ENCODE measurements around the gene SGMS1.

SGMS1 gene

DNA sequence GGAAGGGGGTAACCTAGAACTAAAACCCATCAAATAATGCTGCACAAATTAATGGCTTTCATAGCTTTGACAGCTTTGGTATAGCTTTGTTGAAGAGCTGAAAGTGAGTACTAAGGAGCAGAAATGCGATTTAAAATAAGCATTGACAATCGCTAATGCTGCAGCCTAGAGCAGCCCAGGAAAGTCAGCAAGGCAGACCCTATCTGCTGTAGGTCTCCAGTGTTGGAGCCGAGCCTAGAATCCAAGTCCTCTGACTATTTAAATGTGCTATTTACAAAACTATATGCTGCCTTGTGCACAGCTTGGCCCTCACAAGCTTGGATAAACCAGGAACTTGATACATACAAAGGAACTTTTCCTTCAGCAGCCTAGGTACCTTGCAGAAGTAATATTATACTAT, 307.6 kb downstream of the SGMS1 start:
- in situ Hi-C loops (cut with MboI; ENCODE audit: low sequenced_read_pairs): no loop called here

DNA sequence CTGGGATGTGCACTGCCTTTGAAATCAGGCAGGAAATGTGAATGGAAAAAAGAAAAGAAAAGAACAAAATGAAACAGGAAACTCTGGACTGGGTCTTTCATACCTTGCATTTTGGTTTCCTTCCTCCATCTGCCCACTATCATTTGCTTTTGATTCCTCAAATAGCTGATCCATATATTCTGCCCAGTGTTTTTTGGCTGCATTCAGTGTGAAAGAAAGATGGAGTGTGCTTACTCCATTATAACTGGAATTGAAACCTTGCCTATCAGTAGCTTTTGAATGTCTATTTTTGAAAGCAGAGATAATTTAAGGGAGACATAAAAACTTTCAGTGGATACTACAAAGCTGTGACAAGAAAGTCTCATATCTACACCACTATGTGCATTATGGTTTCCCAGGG, 308.3 kb downstream of the SGMS1 start:
- in situ Hi-C loops (cut with MboI; ENCODE audit: low sequenced_read_pairs): no loop called here

DNA sequence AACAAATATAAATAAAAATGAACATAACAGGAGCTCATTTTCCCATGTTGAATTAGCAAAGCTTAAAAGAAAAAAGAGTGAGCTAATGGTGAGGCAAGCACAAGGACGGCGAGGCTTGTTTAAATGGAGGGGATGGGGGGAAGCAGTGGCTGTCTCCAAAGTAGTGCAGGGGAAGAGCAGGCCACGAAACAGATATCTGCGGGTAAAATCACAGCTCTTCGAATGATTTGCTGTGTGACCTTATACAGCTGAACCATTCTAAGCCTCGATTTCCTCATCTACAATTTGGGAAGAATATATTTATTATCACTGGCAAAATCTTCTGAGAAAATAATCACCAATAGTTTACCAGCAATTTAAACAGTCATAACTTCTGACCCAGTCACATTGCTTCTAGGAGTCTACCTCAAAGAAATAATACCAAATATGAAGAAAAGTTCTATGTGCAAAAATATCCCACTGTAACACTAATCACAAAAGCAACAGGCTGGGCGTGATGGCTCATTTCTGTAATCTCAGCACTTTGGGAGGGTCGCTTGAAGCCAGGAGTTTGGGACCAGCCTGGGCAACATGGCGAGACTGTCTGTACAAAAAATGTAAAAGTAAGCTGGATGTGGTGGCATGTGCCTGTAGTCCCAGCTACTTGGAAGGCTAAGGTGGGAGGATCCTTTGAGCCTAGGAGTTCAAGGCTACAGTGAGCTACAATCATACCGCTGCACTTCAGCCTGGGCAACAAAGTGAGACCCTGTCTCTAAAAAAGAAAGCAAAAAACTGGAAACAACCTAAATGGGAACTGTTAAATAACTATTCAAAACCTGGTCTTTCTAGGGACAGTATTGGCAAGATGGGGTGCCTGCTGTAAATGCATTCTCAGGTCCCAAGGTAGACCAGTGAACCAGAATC, 309.3 kb downstream of the SGMS1 start:
- in situ Hi-C loops (cut with MboI; ENCODE audit: low sequenced_read_pairs): no loop called here

DNA sequence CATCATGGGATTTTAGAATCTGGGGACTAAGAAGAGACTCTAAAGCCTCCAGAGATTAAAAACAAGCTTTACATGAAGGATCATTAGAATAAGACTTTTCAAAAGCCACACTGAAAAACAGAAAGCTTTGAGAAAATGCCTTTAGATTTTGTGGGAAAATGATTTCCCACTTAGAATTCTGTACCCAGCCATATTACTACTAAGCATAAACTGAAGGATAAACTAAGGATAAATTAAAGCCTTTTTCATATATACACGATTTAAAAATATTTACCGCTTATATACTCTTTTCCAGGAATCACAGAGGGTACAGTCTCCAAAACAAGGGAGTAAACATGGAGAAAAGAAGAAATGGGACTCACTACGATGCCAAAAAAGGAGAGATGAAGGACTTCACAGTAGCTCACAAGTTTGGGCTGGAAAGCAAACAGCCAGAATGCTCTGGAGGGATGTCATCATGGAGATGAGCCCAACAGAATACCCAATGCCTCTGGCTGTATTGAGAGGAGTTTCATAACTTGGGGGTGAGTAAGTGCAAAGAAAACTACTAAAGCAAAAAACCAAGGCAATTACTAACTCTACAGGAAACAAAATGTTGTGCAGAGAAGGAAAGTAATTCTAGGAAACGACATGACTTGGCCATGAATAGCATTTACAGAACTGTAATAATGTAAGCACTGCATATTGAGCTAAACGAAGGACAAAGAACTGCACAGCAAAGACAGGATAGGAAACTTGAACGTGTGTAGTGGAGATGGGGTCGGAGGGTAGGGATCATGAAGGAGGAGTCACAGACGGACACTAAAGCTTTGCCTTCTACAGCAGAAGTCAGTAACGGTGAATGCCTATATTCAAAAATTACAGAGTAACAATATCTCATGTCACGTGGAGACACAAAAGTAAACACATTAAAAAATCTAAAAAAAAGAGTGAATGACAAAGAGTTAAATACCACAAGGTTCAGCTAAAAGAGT, 311.0 kb downstream of the SGMS1 start:
- in situ Hi-C loops (cut with MboI; ENCODE audit: low sequenced_read_pairs): no loop called here

DNA sequence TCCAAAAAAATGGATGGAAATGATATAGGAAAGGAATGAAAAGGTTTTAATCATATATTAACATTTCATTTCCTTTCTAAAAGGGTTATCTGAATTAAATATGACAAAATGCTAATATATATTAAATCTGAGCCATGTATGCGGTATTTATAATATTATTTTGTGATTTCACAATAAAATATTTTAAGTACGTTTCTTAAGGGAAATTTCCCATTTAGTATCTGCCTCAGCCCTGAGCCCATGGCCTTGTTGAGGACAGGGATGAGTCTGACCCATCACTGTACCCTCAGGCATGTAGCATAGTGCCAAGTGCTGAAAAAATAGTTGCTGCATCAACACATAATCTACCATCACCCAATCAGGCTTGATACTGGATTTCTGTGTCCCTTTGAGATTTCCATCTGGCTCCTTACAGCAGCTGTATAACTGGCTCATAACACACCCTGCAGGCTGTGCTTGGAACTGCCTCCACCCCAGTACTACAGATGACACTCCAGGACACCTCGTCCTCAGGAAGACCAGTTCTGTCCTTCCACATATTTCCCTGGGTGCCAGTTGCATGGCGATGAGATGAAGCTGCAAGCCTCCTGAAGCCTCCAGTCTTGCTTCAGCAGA, 313.1 kb downstream of the SGMS1 start:
- in situ Hi-C loops (cut with MboI; ENCODE audit: low sequenced_read_pairs): no loop called here

DNA sequence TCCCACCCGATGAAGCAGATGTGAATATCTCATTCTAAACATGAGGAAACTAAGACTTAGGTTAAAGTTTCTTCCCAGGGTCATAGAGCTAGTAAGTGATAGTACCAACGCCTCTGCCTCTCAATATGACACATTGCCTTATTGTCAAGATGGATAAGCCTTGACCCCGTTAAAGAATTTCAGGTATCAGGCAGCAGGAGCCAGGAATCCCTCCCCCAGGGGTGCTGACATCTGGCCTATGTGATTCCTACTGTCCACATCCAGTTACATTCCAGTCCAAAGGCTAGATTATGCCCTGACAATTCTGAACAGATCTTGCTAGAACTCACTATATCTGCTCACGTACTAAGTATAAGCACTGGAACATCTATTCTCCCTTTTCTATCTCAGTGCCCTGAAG, 314.4 kb downstream of the SGMS1 start:
- in situ Hi-C loops (cut with MboI; ENCODE audit: low sequenced_read_pairs): no loop called here

DNA sequence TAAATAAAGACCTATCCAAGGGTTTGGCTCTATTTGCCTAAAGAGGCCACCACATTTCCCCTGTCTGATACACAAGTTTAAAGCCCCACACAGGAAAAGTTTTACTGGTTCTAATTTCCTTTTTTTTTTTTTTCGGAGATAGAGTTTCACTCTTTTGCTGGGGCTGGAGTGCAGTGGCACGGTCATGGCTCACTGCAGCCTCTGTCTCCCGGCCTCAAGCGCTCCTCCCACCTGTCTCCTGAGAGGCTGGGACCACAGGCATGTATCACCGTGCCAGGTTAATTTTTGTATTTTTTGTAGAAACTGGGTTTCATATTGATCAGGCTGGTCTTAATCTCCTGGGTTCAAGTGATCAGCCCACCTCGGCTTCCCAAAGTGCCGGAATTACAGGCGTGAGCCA, 319.1 kb downstream of the SGMS1 start:
- in situ Hi-C loops (cut with MboI; ENCODE audit: low sequenced_read_pairs): no loop called here

DNA sequence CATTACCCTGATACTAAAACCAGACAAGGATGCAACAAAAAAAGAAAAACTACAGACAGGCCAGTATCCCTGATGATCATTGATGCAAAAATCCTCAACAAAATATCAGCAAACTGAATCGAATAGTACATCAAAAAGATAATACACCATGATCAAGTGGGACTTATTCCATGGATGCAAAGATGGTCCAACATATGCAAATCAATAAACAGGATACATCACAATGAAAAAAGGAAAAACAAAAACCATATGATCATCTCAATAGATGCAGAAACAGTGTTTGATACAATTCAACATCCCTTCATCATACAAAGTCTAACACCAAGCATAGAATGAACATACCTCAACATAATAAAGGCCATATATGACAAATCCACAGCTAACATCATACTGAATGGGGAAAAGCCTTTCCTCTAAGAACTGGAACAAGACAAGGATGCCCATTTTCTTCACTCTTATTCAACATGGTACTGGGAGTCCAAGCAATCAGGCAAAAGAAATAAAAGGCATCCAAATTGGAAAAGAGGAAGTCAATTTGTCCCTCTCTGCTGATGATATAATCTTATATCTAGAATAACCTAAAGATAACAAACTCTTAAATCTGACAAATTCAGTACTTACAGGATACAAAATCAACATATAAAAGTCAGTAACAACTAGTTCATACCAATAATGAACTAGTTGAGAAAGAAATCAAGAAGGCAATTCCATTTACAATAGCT, 323.6 kb downstream of the SGMS1 start:
- in situ Hi-C loops (cut with MboI; ENCODE audit: low sequenced_read_pairs): no loop called here

DNA sequence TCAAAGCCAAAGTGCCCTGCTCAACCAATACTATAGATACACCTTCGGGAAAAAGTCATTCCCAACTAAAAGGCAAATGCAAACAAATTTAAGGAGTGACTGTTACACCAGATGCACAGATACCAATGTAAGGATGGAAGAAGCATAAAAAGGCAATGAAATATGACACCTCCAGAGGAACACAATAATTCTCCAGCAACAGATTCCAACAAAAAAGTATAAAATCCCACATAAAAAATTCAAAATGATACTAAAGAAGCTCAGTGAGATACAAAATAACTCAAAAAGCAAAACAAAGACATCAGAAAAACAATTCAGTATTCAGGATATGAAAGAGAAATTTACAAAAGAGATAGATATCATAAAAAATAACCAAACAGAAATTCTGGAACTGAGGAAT, 328.4 kb downstream of the SGMS1 start:
- in situ Hi-C loops (cut with MboI; ENCODE audit: low sequenced_read_pairs): no loop called here

DNA sequence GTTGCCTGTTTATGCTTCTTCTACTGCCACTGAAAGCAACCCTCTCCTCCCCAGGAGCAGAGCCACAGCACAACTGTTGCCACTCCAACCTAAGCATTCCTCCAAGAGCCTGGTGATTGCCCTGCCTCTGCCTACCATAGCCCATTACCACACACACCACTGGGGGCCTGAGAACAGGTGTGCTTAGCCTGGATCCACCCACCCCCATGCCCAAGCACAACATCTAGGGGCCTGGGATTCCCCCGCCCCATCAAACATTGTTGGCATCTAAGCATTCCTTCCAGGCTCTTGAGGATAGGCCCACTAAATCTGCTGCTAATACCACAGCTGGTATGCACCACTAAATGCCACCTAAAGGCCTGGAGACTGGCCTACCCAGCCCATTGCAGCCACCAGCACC, 329.2 kb downstream of the SGMS1 start:
- in situ Hi-C loops (cut with MboI; ENCODE audit: low sequenced_read_pairs): no loop called here

DNA sequence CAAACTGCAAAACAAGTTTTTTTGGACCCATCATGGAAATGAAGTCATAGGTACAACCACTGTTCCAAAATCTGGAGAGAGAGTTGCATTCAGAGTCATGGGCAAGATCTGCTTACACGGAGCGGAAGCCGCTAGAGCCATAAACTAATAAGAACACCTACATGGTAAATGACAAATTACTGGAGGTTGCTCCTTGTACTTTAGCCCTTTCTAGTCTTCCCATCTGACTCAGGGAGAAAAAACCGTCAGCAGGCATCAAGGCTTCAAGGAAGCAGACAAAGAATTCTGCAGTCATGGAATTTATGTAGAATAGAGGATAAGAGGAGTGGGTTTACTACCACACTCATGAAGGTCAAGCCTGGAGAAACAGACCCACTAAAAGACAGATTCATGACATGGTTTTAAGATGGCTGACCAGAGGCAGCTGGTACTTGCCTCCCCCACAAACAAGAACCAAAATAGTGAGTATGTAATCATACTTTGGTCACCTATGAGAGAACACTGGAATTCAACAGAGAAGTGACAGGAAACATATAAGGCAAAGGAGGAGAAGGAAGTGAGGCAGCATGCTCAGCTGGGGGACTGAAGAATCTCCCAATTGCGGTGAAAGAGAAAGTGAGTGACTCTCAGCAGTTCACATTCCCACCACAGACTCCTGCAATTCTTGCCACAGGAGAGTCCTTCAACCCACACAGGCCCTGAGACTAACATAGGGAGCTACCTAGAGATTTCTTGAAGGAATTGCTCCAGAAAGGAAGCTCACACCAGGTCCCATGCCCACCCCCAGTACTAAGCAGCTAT, 330.0 kb downstream of the SGMS1 start:
- in situ Hi-C loops (cut with MboI; ENCODE audit: low sequenced_read_pairs): no loop called here

DNA sequence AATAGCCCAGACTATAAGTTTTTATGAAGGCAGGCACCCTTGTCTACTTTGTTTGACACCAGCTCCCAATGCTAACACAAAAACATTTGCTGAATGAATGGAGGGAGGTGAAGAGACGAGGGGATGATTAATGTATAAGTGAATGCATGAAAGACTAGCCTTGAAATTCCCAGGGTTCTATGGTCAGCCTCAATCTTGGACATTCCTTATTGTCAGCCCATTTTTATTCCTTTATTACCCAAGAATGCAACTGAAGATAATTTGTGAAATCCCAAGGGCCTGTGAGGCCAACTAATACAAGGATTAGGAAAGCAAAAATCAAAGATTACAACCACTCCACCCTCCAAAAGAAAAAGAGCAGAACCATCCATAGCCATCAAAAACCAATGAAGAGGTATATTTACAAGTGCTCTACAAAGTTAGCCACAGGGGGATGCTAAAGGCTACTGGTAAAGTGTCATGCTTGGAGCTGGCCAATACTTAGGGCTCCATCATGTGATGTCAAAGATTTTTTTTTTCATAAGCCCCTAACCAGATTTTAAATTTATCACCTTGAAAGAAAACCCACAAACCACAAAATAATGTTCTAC, 332.4 kb downstream of the SGMS1 start:
- in situ Hi-C loops (cut with MboI; ENCODE audit: low sequenced_read_pairs): no loop called here

DNA sequence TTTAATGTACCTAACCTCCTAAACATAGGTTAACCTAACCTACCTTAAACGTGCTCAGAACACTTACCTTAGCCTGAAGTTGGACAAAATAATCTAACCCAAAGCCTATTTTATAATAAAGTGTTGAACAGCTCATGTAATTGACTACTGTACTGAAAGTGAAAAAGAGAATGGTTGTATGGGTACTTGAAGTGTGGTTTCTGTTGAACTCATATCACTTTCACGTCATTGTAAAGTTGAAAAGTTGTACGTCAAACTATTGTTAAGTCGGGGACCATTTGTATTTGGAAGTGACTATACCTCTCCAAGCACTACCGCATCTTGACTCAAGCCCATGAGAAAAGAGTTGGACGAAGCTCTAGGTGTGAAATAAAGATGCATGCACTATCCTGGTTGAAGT, 334.6 kb downstream of the SGMS1 start:
- in situ Hi-C loops (cut with MboI; ENCODE audit: low sequenced_read_pairs): no loop called here

DNA sequence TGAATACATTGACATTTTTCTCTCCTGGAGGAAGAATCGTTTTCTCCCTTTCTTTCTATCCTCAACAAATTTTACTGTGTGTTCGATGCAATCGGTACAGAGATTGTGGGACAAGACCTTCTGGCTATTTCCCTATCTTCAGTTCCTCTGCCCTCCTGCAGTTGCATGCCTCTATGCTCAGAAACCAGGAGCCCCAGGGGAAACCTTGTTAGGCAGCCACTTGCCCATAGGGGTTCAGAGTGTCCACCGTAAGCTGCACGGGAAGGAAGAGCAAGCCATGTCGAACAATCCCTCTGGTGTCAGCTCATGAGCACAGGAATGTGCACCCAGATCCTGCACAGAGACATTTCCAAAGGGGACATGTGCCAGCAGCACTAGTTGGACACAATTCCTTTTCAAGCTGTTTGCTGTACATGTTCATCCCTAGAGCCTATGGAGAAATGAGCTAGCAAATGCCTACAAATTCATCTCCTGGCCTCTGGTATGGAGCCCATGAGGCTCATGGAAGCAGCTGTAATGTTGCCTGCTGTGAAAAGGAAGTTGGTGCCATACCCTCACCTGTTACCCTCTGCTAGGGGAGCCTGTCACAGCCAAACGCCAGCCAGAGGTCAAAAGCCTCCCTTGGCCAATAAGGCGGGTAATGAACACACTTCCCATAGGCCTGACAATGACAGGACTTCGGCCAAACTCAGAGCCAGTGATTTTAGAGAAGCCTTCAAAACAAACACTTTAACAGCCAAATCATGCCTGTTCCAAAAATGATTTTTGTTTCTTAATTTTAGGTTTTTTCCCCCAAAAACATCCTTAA, 336.6 kb downstream of the SGMS1 start:
- in situ Hi-C loops (cut with MboI; ENCODE audit: low sequenced_read_pairs): no loop called here

DNA sequence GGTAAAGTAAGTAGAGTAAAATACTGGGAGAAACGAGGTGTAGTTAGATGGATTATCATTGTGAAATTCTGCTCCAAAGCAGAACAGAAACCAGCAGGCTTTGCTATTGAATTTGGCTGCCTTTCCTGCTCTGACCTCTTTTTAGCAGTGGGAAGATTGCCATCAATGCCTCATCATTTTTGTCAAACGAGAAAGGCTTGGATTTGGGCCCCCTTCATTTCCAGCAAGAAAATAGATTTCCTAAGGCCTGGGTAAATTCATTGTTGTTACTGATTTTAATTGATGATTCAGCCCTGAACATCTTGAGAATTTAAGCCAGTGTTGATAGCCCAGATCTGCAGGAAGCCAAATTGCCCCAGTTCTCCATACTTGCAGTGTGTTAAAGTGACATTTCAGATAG, 337.2 kb downstream of the SGMS1 start:
- in situ Hi-C loops (cut with MboI; ENCODE audit: low sequenced_read_pairs): no loop called here

DNA sequence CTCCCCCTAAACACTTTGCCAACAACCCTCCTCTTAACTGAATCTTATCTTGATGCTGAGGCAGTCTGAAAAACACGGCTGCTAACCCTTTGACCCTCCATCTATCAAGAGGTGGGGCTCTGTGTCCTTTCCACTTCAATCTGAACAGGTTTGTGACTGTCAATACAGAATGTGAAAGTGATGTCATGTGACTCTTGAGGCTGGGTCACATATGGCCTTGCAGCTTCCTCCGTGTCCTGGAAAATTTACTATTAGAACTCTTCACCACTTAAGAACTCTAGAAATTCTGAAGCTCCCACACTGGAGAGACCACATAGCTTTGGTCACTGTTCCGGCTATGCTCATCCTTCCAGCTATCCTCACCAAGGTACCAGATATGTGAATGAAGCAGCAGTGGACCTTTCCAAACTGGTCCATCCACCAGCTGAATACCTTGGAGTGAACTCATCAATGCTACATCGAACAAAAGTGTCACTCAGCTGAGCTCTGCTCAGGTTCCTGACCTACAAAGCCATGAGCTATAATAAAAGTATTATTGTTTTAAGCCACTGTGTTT, 341.7 kb downstream of the SGMS1 start:
- in situ Hi-C loops (cut with MboI; ENCODE audit: low sequenced_read_pairs): no loop called here

DNA sequence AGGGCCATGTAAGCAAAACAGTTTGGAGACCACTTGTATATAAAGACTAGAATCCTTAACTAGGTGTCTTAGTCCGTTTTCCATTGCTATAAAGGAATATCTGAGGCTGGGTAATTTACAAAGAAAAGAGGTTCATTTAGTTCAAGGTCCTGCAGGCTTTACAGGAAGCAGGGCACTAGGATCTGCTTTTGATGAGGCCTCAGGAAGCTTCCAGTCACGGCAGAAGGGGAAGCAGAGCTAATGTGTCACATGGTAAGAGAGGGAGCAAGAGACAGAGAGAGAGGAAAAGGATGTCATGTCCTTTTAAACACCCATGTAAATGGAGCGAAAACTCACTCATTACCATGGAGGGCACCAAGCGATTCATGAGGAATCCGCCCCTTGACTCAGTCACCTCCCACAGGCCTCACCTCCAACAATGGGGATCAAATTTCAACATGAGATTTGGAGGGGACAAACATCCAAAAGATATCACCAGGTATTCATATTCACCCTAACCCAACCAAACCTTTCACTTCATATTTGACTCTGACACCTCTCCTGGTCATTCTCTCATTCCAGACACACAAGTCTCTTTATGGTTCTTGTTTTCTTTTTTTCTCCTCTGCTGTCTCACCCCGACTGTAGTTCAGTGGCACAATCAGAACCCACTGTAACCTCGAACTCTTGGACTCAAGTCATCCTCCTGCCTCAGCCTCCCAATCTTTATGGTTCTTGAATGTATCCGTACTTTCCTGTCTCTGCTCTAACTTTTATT, 342.4 kb downstream of the SGMS1 start:
- in situ Hi-C loops (cut with MboI; ENCODE audit: low sequenced_read_pairs): no loop called here
